Adipocyte (in vitro differentiated cells): ENCODE data around the gene SPPL2C.

Experiments used
- DNase-seq: peaks from one replicate; pipeline ENCODE4 v3.0.0-alpha.2; 2015; ENCODE audit warnings: low read depth
- H3K27me3 ChIP-seq: replicated peaks from 2 replicates; pipeline ENCODE4 v1.7.0; 2013; ENCODE audit warnings: mild to moderate bottlenecking, low read length, moderate library complexity; ENCODE audit not compliant: control insufficient read depth, insufficient read depth
- H3K36me3 ChIP-seq: 2 replicates; pipeline ENCODE4 v1.7.0; 2013; ENCODE audit warnings: low read length, mild to moderate bottlenecking, moderate library complexity; ENCODE audit not compliant: control insufficient read depth, insufficient read depth, severe bottlenecking
- H3K4me1 ChIP-seq: 2 replicates; pipeline ENCODE4 v1.7.0; 2013; ENCODE audit warnings: mild to moderate bottlenecking, low read length, moderate library complexity; ENCODE audit not compliant: control insufficient read depth, insufficient read depth
- H3K4me3 ChIP-seq: 2 replicates; pipeline ENCODE4 v1.7.0; 2013; ENCODE audit warnings: mild to moderate bottlenecking, low read length, moderate library complexity
- H3K9ac ChIP-seq: 2 replicates; pipeline ENCODE4 v1.7.0; 2013; ENCODE audit warnings: mild to moderate bottlenecking, low read length, moderate library complexity
- H3K9me3 ChIP-seq: 2 replicates; pipeline ENCODE4 v1.7.0; 2013; ENCODE audit warnings: mild to moderate bottlenecking, low read length, moderate library complexity; ENCODE audit not compliant: control insufficient read depth

SPPL2C gene

GRCh38 chr17:45868276-45868675 is 23.6 kb downstream of the SPPL2C start:
- H3K4me1 ChIP-seq: peaks cover 13% of the 10 kb centered on the region
- DNase-seq: no peak
- no peak overlapping the region for H3K4me3 ChIP-seq
- H3K27me3 ChIP-seq: peaks cover 31% of the 10 kb centered on the region
- no peaks in the 10 kb centered on the region for H3K9me3 ChIP-seq
- no peaks in the 10 kb centered on the region for H3K36me3 ChIP-seq
- H3K9ac ChIP-seq: no peak overlapping the region

GRCh38 chr17:45869676-45870341 is 25.1 kb downstream of the SPPL2C start:
- no peak for DNase-seq
- Histone ChIP-seq H3K4me1 (peaks cover 13% of the 10 kb centered on the region), H3K9ac (no peak overlapping the region), H3K27me3 (peaks cover 29% of the 10 kb centered on the region), H3K36me3 (no peaks in the 10 kb centered on the region), H3K4me3 (no peak overlapping the region), H3K9me3 (no peaks in the 10 kb centered on the region)

- H3K4me3 ChIP-seq: no peak overlapping the region
- H3K9ac ChIP-seq: no peak overlapping the region
- no peaks in the 10 kb centered on the region for H3K36me3 ChIP-seq
- peaks cover 25% of the 10 kb centered on the region for H3K27me3 ChIP-seq
- peaks cover 13% of the 10 kb centered on the region for H3K4me1 ChIP-seq
- H3K9me3 ChIP-seq: no peaks in the 10 kb centered on the region
- DNase-seq: no peak
These were observed 25.8 kb downstream of the SPPL2C start for GRCh38 chr17:45870342-45870974.

- H3K9me3 ChIP-seq: no peaks in the 10 kb centered on the region
- H3K27me3 ChIP-seq: peaks cover 34% of the 10 kb centered on the region
- no peaks in the 10 kb centered on the region for H3K36me3 ChIP-seq
- peaks cover 13% of the 10 kb centered on the region for H3K4me1 ChIP-seq
- no peak overlapping the region for H3K9ac ChIP-seq
- H3K4me3 ChIP-seq: no peak overlapping the region
- DNase-seq: no peak
These were observed 27.0 kb downstream of the SPPL2C start for GRCh38 chr17:45871718-45872117.

- peaks cover 7% of the 10 kb centered on the region for H3K4me1 ChIP-seq
- no peak overlapping the region for H3K4me3 ChIP-seq
- no peak for DNase-seq
- H3K27me3 ChIP-seq: peaks cover 46% of the 10 kb centered on the region
- H3K9me3 ChIP-seq: peaks cover 8% of the 10 kb centered on the region
- no peaks in the 10 kb centered on the region for H3K36me3 ChIP-seq
- no peak overlapping the region for H3K9ac ChIP-seq
These were observed 29.0 kb downstream of the SPPL2C start for GRCh38 chr17:45873728-45874127.

- peaks cover 8% of the 10 kb centered on the region for H3K9me3 ChIP-seq
- peaks cover 46% of the 10 kb centered on the region for H3K27me3 ChIP-seq
- H3K4me3 ChIP-seq: no peak overlapping the region
- H3K36me3 ChIP-seq: no peaks in the 10 kb centered on the region
- H3K9ac ChIP-seq: no peak overlapping the region
- H3K4me1 ChIP-seq: peaks cover 5% of the 10 kb centered on the region
- no peak for DNase-seq
These were observed 29.5 kb downstream of the SPPL2C start for GRCh38 chr17:45874151-45874550.

- H3K9me3 ChIP-seq: peaks cover 10% of the 10 kb centered on the region
- no peaks in the 10 kb centered on the region for H3K4me1 ChIP-seq
- H3K27me3 ChIP-seq: peaks cover 47% of the 10 kb centered on the region
- no peak for DNase-seq
- no peak overlapping the region for H3K4me3 ChIP-seq
- H3K36me3 ChIP-seq: no peaks in the 10 kb centered on the region
- H3K9ac ChIP-seq: no peak overlapping the region
These were observed 31.9 kb downstream of the SPPL2C start for GRCh38 chr17:45876539-45876938.

GRCh38 chr17:45877467-45877866 is 32.8 kb downstream of the SPPL2C start:
- Histone ChIP-seq H3K27me3 (peaks cover 48% of the 10 kb centered on the region), H3K4me1 (no peaks in the 10 kb centered on the region), H3K36me3 (no peaks in the 10 kb centered on the region), H3K9ac (no peak overlapping the region), H3K4me3 (no peak overlapping the region), H3K9me3 (peaks cover 11% of the 10 kb centered on the region)
- DNase-seq: no peak

GRCh38 chr17:45883063-45883462 is 38.4 kb downstream of the SPPL2C start:
- Histone ChIP-seq H3K4me3 (no peak overlapping the region), H3K9me3 (peaks cover 10% of the 10 kb centered on the region), H3K4me1 (no peaks in the 10 kb centered on the region), H3K9ac (no peak overlapping the region), H3K27me3 (peaks cover 25% of the 10 kb centered on the region), H3K36me3 (no peaks in the 10 kb centered on the region)
- no peak for DNase-seq

GRCh38 chr17:45886852-45887251 is 42.2 kb downstream of the SPPL2C start:
- no peak overlapping the region for H3K4me3 ChIP-seq
- H3K27me3 ChIP-seq: peaks cover 36% of the 10 kb centered on the region
- no peak for DNase-seq
- H3K36me3 ChIP-seq: no peaks in the 10 kb centered on the region
- no peaks in the 10 kb centered on the region for H3K4me1 ChIP-seq
- H3K9ac ChIP-seq: no peak overlapping the region
- H3K9me3 ChIP-seq: peaks cover 7% of the 10 kb centered on the region

- DNase-seq: no peak
These were observed 43.7 kb downstream of the SPPL2C start for GRCh38 chr17:45888392-45888791.

More at GRCh38 chr17:45888392-45888791, 43.7 kb downstream of the SPPL2C start:
- Histone ChIP-seq H3K36me3 (no peaks in the 10 kb centered on the region), H3K27me3 (peaks cover 33% of the 10 kb centered on the region), H3K4me3 (no peak overlapping the region), H3K9ac (no peak overlapping the region), H3K9me3 (peaks cover 7% of the 10 kb centered on the region), H3K4me1 (no peaks in the 10 kb centered on the region)
